Glutamatergic neuron (in vitro differentiated cells): ENCODE data around the gene SFRP2. TPM values are rescaled to one million over a fixed set of nuclear protein-coding genes. Genes with fewer than 3 reads are reported as not detected.

Source experiments
- DNase-seq: peaks from one replicate; pipeline ENCODE4 v3.0.0; 2022
- H3K27ac Mint-ChIP-seq: one replicate; pipeline ENCODE4 v1.8.0; 2020; ENCODE audit warnings: mild to moderate bottlenecking, mixed read lengths, inconsistent platforms; ENCODE audit not compliant: unreplicated experiment
- H3K27me3 Mint-ChIP-seq: one replicate; pipeline ENCODE4 v1.8.0; 2020; ENCODE audit warnings: mild to moderate bottlenecking, moderate library complexity, mixed read lengths, inconsistent platforms; ENCODE audit not compliant: unreplicated experiment
- H3K36me3 Mint-ChIP-seq: one replicate; pipeline ENCODE4 v1.8.0; 2020; ENCODE audit warnings: mild to moderate bottlenecking, mixed read lengths, inconsistent platforms; ENCODE audit not compliant: unreplicated experiment
- H3K4me1 Mint-ChIP-seq: one replicate; pipeline ENCODE4 v1.8.0; 2020; ENCODE audit warnings: mild to moderate bottlenecking, low read depth, mixed read lengths, inconsistent platforms; ENCODE audit not compliant: unreplicated experiment
- H3K4me3 Mint-ChIP-seq: one replicate; pipeline ENCODE4 v1.8.0; 2020; ENCODE audit warnings: mild to moderate bottlenecking, mixed read lengths, inconsistent platforms; ENCODE audit not compliant: unreplicated experiment
- H3K9me3 Mint-ChIP-seq: one replicate; pipeline ENCODE4 v1.8.0; 2020; ENCODE audit warnings: mild to moderate bottlenecking, moderate library complexity, mixed read lengths, inconsistent platforms; ENCODE audit not compliant: unreplicated experiment
- CTCF ChIP-seq: fragments of 200-600 bp; sonication (generic); IDR thresholded peaks from one replicate; pipeline ENCODE4 v1.5.0; 2021; ENCODE audit not compliant: partially characterized antibody, unreplicated experiment
- total RNA-seq: library from RNA; stranded (reverse); fragmentation: NEBNext Ultra II Directional; extraction: Animal tissue kit (Norgen Biotek cat#: 25700); gene quantifications from one replicate; pipeline ENCODE4 v1.2.1, GENCODE V29; 2021; ENCODE audit not compliant: unreplicated experiment

Gene SFRP2
- total RNA-seq, 1 donor from 2014 or later: 0.54 TPM

- Mint-ChIP-seq H3K4me3 (no peak overlapping the region), H3K4me1 (no peaks in the 10 kb centered on the region), H3K36me3 (no peaks in the 10 kb centered on the region), H3K27ac (no peak overlapping the region), H3K27me3 (no peaks in the 10 kb centered on the region), H3K9me3 (no peaks in the 10 kb centered on the region)
- no peak for TF ChIP-seq CTCF
- no peak for DNase-seq
Measured at GRCh38 chr4:153782581-153782980, 6.3 kb downstream of the SFRP2 start.

- DNase-seq: no peak
- Mint-ChIP-seq H3K27ac (no peak overlapping the region), H3K27me3 (no peaks in the 10 kb centered on the region), H3K4me1 (no peaks in the 10 kb centered on the region), H3K9me3 (no peaks in the 10 kb centered on the region), H3K4me3 (no peak overlapping the region), H3K36me3 (no peaks in the 10 kb centered on the region)
- TF ChIP-seq CTCF: no peak
Measured at GRCh38 chr4:153781717-153782416, 7.0 kb downstream of the SFRP2 start.

GRCh38 chr4:153781280-153781679, 7.6 kb downstream of the SFRP2 start:
- H3K27ac Mint-ChIP-seq: no peak overlapping the region
- H3K27me3 Mint-ChIP-seq: no peaks in the 10 kb centered on the region
- no peaks in the 10 kb centered on the region for H3K4me1 Mint-ChIP-seq
- H3K9me3 Mint-ChIP-seq: no peaks in the 10 kb centered on the region
- no peak for TF ChIP-seq CTCF
- no peaks in the 10 kb centered on the region for H3K36me3 Mint-ChIP-seq
- H3K4me3 Mint-ChIP-seq: no peak overlapping the region
- no peak for DNase-seq

GRCh38 chr4:153780876-153781275, 8.0 kb downstream of the SFRP2 start:
- TF ChIP-seq CTCF: no peak
- no peaks in the 10 kb centered on the region for H3K9me3 Mint-ChIP-seq
- H3K4me3 Mint-ChIP-seq: no peak overlapping the region
- H3K36me3 Mint-ChIP-seq: no peaks in the 10 kb centered on the region
- no peaks in the 10 kb centered on the region for H3K4me1 Mint-ChIP-seq
- DNase-seq: no peak
- no peaks in the 10 kb centered on the region for H3K27me3 Mint-ChIP-seq
- no peak overlapping the region for H3K27ac Mint-ChIP-seq

GRCh38 chr4:153780221-153780620, 8.7 kb downstream of the SFRP2 start:
- no peak overlapping the region for H3K4me3 Mint-ChIP-seq
- no peaks in the 10 kb centered on the region for H3K4me1 Mint-ChIP-seq
- H3K27me3 Mint-ChIP-seq: no peaks in the 10 kb centered on the region
- DNase-seq: no peak
- H3K36me3 Mint-ChIP-seq: no peaks in the 10 kb centered on the region
- no peak for TF ChIP-seq CTCF
- no peaks in the 10 kb centered on the region for H3K9me3 Mint-ChIP-seq
- H3K27ac Mint-ChIP-seq: no peak overlapping the region
